ENCODE results near the gene MED12. TPM values are rescaled to one million over a fixed set of nuclear protein-coding genes. Genes with fewer than 3 reads are reported as not detected.

MED12 gene
- polyA plus RNA-seq, 3 donors: 2.4 to 17.8 (median 5.0) TPM

DNA sequence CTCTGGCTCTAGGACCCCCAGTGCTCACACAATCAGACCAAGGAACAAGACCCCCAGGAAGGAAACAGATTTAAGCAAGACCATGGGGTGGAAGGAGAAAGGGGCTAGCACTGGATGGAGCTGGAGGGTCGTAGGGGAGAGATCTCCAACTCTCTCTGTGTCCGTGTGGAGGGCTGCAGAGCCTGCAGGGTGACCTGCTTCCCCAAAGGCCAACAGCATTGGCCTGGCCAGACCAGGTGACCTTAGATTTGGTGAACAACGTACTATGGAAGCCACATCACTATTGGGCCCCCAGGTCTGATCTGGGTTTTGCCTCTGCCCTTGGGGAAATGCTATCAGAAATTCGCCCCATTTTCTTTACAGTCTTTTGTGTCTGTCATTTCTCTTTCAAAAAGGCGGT lies 52.3 kb downstream of the MED12 start:
- WGBS (ENCODE audit: insufficient coverage): 58% methylated on average over 2 of the region's 5 CpGs
- intact Hi-C loops (cut with micrococcal nuclease): loop anchor here in 1 of 2 donors (10.0 kb wide), 1 partner anchor 76 kb away; the partner anchor contains the start of gene FOXO4
- peaks cover 24 to 26% of the 10 kb centered on the region in 2 donors for H3K36me3 Mint-ChIP-seq
- H3K27ac Mint-ChIP-seq: peak overlapping the region in 3 of 7 donors; percentile 53 to 71 (median 57)
- no peak for DNase-seq
- Histone ChIP-seq H4K20me1 (ENCODE audit: insufficient read depth, low read length) (no peaks in the 10 kb centered on the region), H3K4me2 (replicated peaks; ENCODE audit: extremely low read depth, low read length, poor library complexity, severe bottlenecking) (no peak overlapping the region), H3K9ac (ENCODE audit: insufficient read depth, low read length, poor library complexity, severe bottlenecking) (no peak overlapping the region), H3K27ac (ENCODE audit: low read depth in 1 of 2, low read length in 2 of 2) (peak overlapping the region; percentile 17 to 53), H3K9me3 (replicated peaks in 1 of 2; ENCODE audit: control insufficient read depth in 1 of 2, insufficient read depth in 1 of 2, low read length in 2 of 2) (no peaks in the 10 kb centered on the region), H3K27me3 (ENCODE audit: control insufficient read depth in 2 of 2, insufficient read depth in 2 of 2, low read length in 2 of 2) (no peaks in the 10 kb centered on the region), H3K36me3 (replicated peaks in 1 of 2; ENCODE audit: control insufficient read depth in 1 of 2, insufficient read depth in 2 of 2, low read length in 2 of 2) (peaks cover 5 to 19% of the 10 kb centered on the region in 2 donors), H3K4me3 (replicated peaks in 1 of 3; ENCODE audit: low read depth in 2 of 3, low read length in 3 of 3) (no peak overlapping the region), H3K4me1 (ENCODE audit: control insufficient read depth in 1 of 2, insufficient read depth in 2 of 2, low read length in 2 of 2) (peaks cover 18 to 23% of the 10 kb centered on the region in 2 donors), H2AFZ (ENCODE audit: insufficient read depth, low read depth, low read length, poor library complexity, severe bottlenecking) (no peak overlapping the region), H3K79me2 (ENCODE audit: insufficient read depth, low read length) (peaks cover 19% of the 10 kb centered on the region)
- peaks cover 0 to 6% (median 0%) of the 10 kb centered on the region in 7 donors for H3K9me3 Mint-ChIP-seq
- peaks cover 0 to 16% (median 0%) of the 10 kb centered on the region in 3 donors for H3K27me3 Mint-ChIP-seq (ENCODE audit: low read depth in 3 of 3)
- H3K4me3 Mint-ChIP-seq: no peak overlapping the region
- TF ChIP-seq, protein P1, sequence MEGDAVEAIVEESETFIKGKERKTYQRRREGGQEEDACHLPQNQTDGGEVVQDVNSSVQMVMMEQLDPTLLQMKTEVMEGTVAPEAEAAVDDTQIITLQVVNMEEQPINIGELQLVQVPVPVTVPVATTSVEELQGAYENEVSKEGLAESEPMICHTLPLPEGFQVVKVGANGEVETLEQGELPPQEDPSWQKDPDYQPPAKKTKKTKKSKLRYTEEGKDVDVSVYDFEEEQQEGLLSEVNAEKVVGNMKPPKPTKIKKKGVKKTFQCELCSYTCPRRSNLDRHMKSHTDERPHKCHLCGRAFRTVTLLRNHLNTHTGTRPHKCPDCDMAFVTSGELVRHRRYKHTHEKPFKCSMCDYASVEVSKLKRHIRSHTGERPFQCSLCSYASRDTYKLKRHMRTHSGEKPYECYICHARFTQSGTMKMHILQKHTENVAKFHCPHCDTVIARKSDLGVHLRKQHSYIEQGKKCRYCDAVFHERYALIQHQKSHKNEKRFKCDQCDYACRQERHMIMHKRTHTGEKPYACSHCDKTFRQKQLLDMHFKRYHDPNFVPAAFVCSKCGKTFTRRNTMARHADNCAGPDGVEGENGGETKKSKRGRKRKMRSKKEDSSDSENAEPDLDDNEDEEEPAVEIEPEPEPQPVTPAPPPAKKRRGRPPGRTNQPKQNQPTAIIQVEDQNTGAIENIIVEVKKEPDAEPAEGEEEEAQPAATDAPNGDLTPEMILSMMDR (IDR thresholded peaks at IDR 0.05): no peak
- H3K4me1 Mint-ChIP-seq: peaks cover 46% of the 10 kb centered on the region

- H4K20me1 ChIP-seq (ENCODE audit: insufficient read depth, low read length): no peaks in the 10 kb centered on the region
- H3K27ac Mint-ChIP-seq: peak overlapping the region; percentile 54 to 91 (median 72)
- H3K4me1 ChIP-seq (ENCODE audit: control insufficient read depth in 1 of 2, insufficient read depth in 2 of 2, low read length in 2 of 2): peaks cover 18 to 23% of the 10 kb centered on the region in 2 donors
- H3K27me3 ChIP-seq (ENCODE audit: control insufficient read depth in 2 of 2, insufficient read depth in 2 of 2, low read length in 2 of 2): no peaks in the 10 kb centered on the region
- no peaks in the 10 kb centered on the region for H3K9me3 ChIP-seq (replicated peaks in 1 of 2; ENCODE audit: control insufficient read depth in 1 of 2, insufficient read depth in 1 of 2, low read length in 2 of 2)
- H3K27me3 Mint-ChIP-seq (ENCODE audit: low read depth in 3 of 3): peaks cover 0 to 12% (median 0%) of the 10 kb centered on the region in 3 donors
- H3K79me2 ChIP-seq (ENCODE audit: insufficient read depth, low read length): peaks cover 19% of the 10 kb centered on the region
- intact Hi-C loops (cut with micrococcal nuclease): loop anchor here in 1 of 2 donors (10.0 kb wide), 1 partner anchor 76 kb away; the partner anchor contains the start of gene FOXO4
- peaks cover 46% of the 10 kb centered on the region for H3K4me1 Mint-ChIP-seq
- DNase-seq: peak in 1 of 3 donors; percentile 1
- H3K9ac ChIP-seq (ENCODE audit: insufficient read depth, low read length, poor library complexity, severe bottlenecking): no peak overlapping the region
- TF ChIP-seq, protein P1 (IDR thresholded peaks at IDR 0.05): no peak
- peak overlapping the region in 1 of 2 donors; percentile 46 for H3K4me3 Mint-ChIP-seq
- H2AFZ ChIP-seq (ENCODE audit: insufficient read depth, low read depth, low read length, poor library complexity, severe bottlenecking): peak overlapping the region; percentile 16
- peaks cover 5 to 19% of the 10 kb centered on the region in 2 donors for H3K36me3 ChIP-seq (replicated peaks in 1 of 2; ENCODE audit: control insufficient read depth in 1 of 2, insufficient read depth in 2 of 2, low read length in 2 of 2)
- WGBS (ENCODE audit: insufficient coverage): no CpG with 5 or more reads among the region's 12 CpGs
- H3K36me3 Mint-ChIP-seq: peaks cover 20 to 25% of the 10 kb centered on the region in 2 donors
- H3K27ac ChIP-seq (ENCODE audit: low read depth in 1 of 2, low read length in 2 of 2): peak overlapping the region; percentile 47 to 71
- H3K9me3 Mint-ChIP-seq: peaks cover 0 to 3% (median 0%) of the 10 kb centered on the region in 7 donors
- H3K4me3 ChIP-seq (replicated peaks in 1 of 3; ENCODE audit: low read depth in 2 of 3, low read length in 3 of 3): no peak overlapping the region
- H3K4me2 ChIP-seq (replicated peaks; ENCODE audit: extremely low read depth, low read length, poor library complexity, severe bottlenecking): peak overlapping the region; percentile 39
Observed at GRCh38 chrX:71171110-71171801, 52.9 kb downstream of the MED12 start.
